Common myeloid progenitor, CD34-positive (primary cell): Measurements from ENCODE around the gene MAB21L1.

Experiments used
- CTCF ChIA-PET: fragments of 350-600 bp; sonication (Branson Sonifier 250); formaldehyde crosslinking; loops from one replicate; lab custom pipeline; 2021; ENCODE audit warnings: antibody characterized with exemption; lab: Charles Lee
- POLR2A ChIA-PET: fragments of 350-600 bp; sonication (Branson Sonifier 250); formaldehyde crosslinking; loops from one replicate; lab custom pipeline; 2021; ENCODE audit warnings: antibody characterized with exemption; lab: Charles Lee
- DNase-seq, 3 donors: peaks; one replicate each; pipeline versions ENCODE4 v3.0.0 to v3.0.0-alpha.2; 2013
- H3K27ac ChIP-seq, 2 experiments: 1 replicate in 1 of 2; 2 replicates in 1 of 2; pipeline ENCODE4 v1.7.0; 2013; ENCODE audit warnings: inconsistent platforms in 2 of 2, low read length in 2 of 2, mild to moderate bottlenecking in 2 of 2, low read depth in 1 of 2, moderate library complexity in 1 of 2; ENCODE audit not compliant: severe bottlenecking in 2 of 2, insufficient read depth in 1 of 2, poor library complexity in 1 of 2
- H3K27me3 ChIP-seq, 5 experiments: replicated peaks in 2 of 5; 1 replicate in 3 of 5; 2 replicates in 2 of 5; pipeline versions ENCODE4 v1.6.1 to v1.7.0; 2013; ENCODE audit warnings: low read length in 4 of 5, mild to moderate bottlenecking in 2 of 5, moderate library complexity in 2 of 5, inconsistent platforms in 1 of 5; ENCODE audit not compliant: insufficient read depth in 5 of 5, control insufficient read depth in 4 of 5
- H3K36me3 ChIP-seq, 4 experiments: 1 replicate in 2 of 4; 2 replicates in 2 of 4; pipeline versions ENCODE4 v1.6.1 to v1.7.0; 2013; ENCODE audit warnings: low read length in 3 of 4, control low read depth in 1 of 4, mild to moderate bottlenecking in 1 of 4; ENCODE audit not compliant: control insufficient read depth in 4 of 4, insufficient read depth in 4 of 4
- H3K4me1 ChIP-seq, 4 experiments: 1 replicate in 3 of 4; 2 replicates in 1 of 4; pipeline versions ENCODE4 v1.6.1 to v1.7.1; 2013; ENCODE audit warnings: low read length in 3 of 4, mild to moderate bottlenecking in 3 of 4, control low read depth in 1 of 4, inconsistent platforms in 1 of 4, moderate library complexity in 1 of 4; ENCODE audit not compliant: control insufficient read depth in 4 of 4, insufficient read depth in 4 of 4; ENCODE audit errors: control extremely low read depth in 1 of 4
- H3K4me3 ChIP-seq, 7 experiments: 1 replicate in 4 of 7; 2 replicates in 3 of 7; pipeline versions ENCODE4 v1.5.1 to v1.7.0; 2013; ENCODE audit warnings: mild to moderate bottlenecking in 7 of 7, low read length in 6 of 7, moderate library complexity in 6 of 7, inconsistent platforms in 2 of 7, low read depth in 2 of 7, control low read depth in 1 of 7; ENCODE audit not compliant: insufficient read depth in 4 of 7, control insufficient read depth in 1 of 7; ENCODE audit errors: extremely low read depth in 1 of 7
- H3K9me3 ChIP-seq, 5 experiments: 1 replicate in 4 of 5; 2 replicates in 1 of 5; pipeline versions ENCODE4 v1.6.1 to v1.7.1; 2013; ENCODE audit warnings: low read length in 4 of 5, mild to moderate bottlenecking in 2 of 5, inconsistent platforms in 1 of 5, low read depth in 1 of 5, moderate library complexity in 1 of 5; ENCODE audit not compliant: control insufficient read depth in 4 of 5, insufficient read depth in 2 of 5; ENCODE audit errors: control extremely low read depth in 1 of 5
- WGBS: methylation state at CpG from one replicate; pipeline ENCODE4 v1.1.5; 2013; ENCODE audit not compliant: insufficient coverage; 5-methylcytosine and 5-hydroxymethylcytosine counted together

MAB21L1 gene

DNA sequence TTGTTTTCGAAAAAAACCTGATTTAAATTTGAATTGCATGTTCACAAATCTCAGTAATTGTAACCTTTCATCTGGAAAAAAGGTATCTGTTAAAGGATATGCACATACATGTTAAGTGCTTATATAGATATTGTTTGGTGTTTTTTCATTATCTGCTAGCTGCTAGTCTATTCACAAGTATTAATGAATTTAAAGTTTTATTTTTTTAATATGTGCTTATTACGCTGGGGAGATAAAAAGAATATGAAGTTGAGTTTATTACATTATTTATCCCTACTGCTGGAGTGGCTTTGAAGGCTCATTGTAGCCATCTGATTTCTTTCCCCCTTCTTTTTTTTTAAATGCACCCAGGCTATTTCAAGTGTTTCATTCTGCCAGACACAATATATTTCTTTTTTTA lies 3.9 kb upstream of the MAB21L1 start:
- peaks cover 3 to 20% (median 17%) of the 10 kb centered on the region in 4 experiments for H3K4me1 ChIP-seq
- DNase-seq: no peak
- no peaks in the 10 kb centered on the region for H3K36me3 ChIP-seq
- POLR2A ChIA-PET: no interaction called here
- H3K27ac ChIP-seq: no peak overlapping the region
- CTCF ChIA-PET: interaction anchor here (2.0 kb wide), 1 partner anchor 10 kb away, joined by 4 read pairs; no protein-coding TSS in a partner anchor
- WGBS: no CpG with 5 or more reads among the region's 2 CpGs
- no peaks in the 10 kb centered on the region for H3K9me3 ChIP-seq
- H3K27me3 ChIP-seq: peaks cover 19 to 67% (median 38%) of the 10 kb centered on the region in 5 experiments
- H3K4me3 ChIP-seq: no peak overlapping the region

DNA sequence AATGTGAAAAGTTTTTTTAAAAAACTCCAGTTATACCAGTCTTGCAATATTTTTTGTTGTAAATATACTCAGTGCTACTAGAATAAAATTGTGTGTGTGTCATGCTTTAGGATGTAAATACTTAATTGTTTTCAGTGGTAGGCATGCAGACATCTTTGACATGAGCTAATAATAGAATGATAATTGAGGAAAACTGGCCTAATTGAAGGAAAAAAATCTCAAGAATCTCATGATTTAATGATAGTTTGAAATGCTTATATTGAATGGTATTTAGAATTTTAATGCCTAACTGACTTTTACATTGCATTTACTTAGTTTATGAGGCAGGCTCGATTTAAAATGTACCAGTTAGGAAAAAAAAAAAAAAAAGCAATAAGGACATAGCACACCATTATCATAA lies 3.2 kb upstream of the MAB21L1 start:
- H3K4me1 ChIP-seq: peaks cover 3 to 25% (median 21%) of the 10 kb centered on the region in 4 experiments
- DNase-seq: peak in 1 of 3 donors; percentile 7
- H3K27me3 ChIP-seq: peaks cover 23 to 73% (median 42%) of the 10 kb centered on the region in 5 experiments
- H3K27ac ChIP-seq: no peak overlapping the region
- WGBS: no CpG with 5 or more reads among the region's 1 CpG
- no peaks in the 10 kb centered on the region for H3K36me3 ChIP-seq
- no peak overlapping the region for H3K4me3 ChIP-seq
- no peaks in the 10 kb centered on the region for H3K9me3 ChIP-seq
- POLR2A ChIA-PET: no interaction called here
- CTCF ChIA-PET: interaction anchor here (2.0 kb wide), 1 partner anchor 10 kb away, joined by 4 read pairs; no protein-coding TSS in a partner anchor

GRCh38 chr13:35479038-35479492 lies 2.6 kb upstream of the MAB21L1 start:
- no peaks in the 10 kb centered on the region for H3K36me3 ChIP-seq
- H3K27ac ChIP-seq: no peak overlapping the region
- no peaks in the 10 kb centered on the region for H3K9me3 ChIP-seq
- DNase-seq: peak in 1 of 3 donors; percentile 26
- POLR2A ChIA-PET: no interaction called here
- 47% methylated on average over 13 of the region's 14 CpGs for WGBS
- H3K4me1 ChIP-seq: peaks cover 3 to 25% (median 21%) of the 10 kb centered on the region in 4 experiments
- peak overlapping the region in 1 of 7 experiments; percentile 13 for H3K4me3 ChIP-seq
- peaks cover 26 to 76% (median 45%) of the 10 kb centered on the region in 5 experiments for H3K27me3 ChIP-seq
- CTCF ChIA-PET: interaction anchor here (2.0 kb wide), 1 partner anchor 11 kb away, joined by 4 read pairs; no protein-coding TSS in a partner anchor

GRCh38 chr13:35478271-35479037 lies 2.0 kb upstream of the MAB21L1 start:
- POLR2A ChIA-PET: no interaction called here
- H3K27ac ChIP-seq: no peak overlapping the region
- peak overlapping the region in 1 of 7 experiments; percentile 13 for H3K4me3 ChIP-seq
- WGBS: 13% methylated on average over 44 of the region's 51 CpGs
- DNase-seq: peak in 2 of 3 donors; percentile 28 to 39
- no peaks in the 10 kb centered on the region for H3K9me3 ChIP-seq
- peaks cover 26 to 82% (median 48%) of the 10 kb centered on the region in 5 experiments for H3K27me3 ChIP-seq
- CTCF ChIA-PET: no interaction called here
- H3K4me1 ChIP-seq: peaks cover 3 to 25% (median 21%) of the 10 kb centered on the region in 4 experiments
- no peaks in the 10 kb centered on the region for H3K36me3 ChIP-seq

DNA sequence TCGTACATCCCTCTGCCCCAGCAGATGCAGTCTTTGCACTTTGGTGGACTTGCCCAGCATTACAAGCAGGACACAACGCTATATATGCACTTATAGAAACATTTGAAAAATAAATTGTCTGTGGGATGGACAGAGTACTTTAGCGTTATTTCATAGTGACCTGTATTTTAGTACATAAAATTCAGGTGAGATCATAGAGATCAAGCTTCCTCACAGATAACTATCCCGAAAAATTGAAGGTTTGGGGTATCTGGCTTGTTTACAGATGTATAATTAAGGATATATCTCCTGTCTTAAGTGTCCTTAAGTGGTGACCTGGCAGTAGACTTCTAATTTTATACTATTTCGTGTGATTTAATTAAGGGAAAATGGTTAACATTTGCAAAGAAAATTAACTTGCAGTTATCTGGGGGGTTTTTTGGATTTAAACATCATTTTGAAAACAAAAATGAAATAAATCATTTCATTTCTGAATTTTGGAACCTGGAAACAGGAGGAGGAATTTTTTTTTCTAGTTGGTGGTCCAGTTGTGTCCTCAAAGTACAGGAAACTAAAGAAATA lies 977 bp upstream of the MAB21L1 start:
- peak in 2 of 3 donors; percentile 18 to 21 for DNase-seq
- 20% methylated on average over 1 of the region's 5 CpGs for WGBS

GRCh38 chr13:35475212-35475959 lies 1.1 kb downstream of the MAB21L1 start:
- peaks cover 3 to 40% (median 30%) of the 10 kb centered on the region in 4 experiments for H3K4me1 ChIP-seq
- WGBS: 10% methylated on average over 47 of the region's 47 CpGs
- POLR2A ChIA-PET: interaction anchor here (0.7 kb wide), 1 partner anchor 273 kb away, joined by 3 read pairs; no protein-coding TSS in a partner anchor
- CTCF ChIA-PET: interaction anchor here (0.7 to 1.3 kb wide), 2 partner anchors 14 to 24 kb away, joined by 3 read pairs; no protein-coding TSS in a partner anchor
- H3K27ac ChIP-seq: no peak overlapping the region
- H3K9me3 ChIP-seq: peaks cover 0 to 8% (median 4%) of the 10 kb centered on the region in 5 experiments
- no peaks in the 10 kb centered on the region for H3K36me3 ChIP-seq
- peak in 2 of 3 donors; percentile 43 to 49 for DNase-seq
- peaks cover 40 to 98% (median 73%) of the 10 kb centered on the region in 5 experiments for H3K27me3 ChIP-seq
- H3K4me3 ChIP-seq: peak overlapping the region in 6 of 7 experiments; percentile 27 to 67 (median 56)

More for the DNA sequence above, 977 bp upstream of the MAB21L1 start:
- Histone ChIP-seq H3K27ac (no peak overlapping the region), H3K4me1 (peaks cover 3 to 25% (median 21%) of the 10 kb centered on the region in 4 experiments), H3K27me3 (peaks cover 27 to 88% (median 54%) of the 10 kb centered on the region in 5 experiments), H3K36me3 (no peaks in the 10 kb centered on the region), H3K4me3 (no peak overlapping the region), H3K9me3 (peaks cover 0 to under 1% (median 0%) of the 10 kb centered on the region in 5 experiments)
- ChIA-PET CTCF (no interaction called here), POLR2A (no interaction called here)
